WTC11 (cell line): ENCODE measurements around the gene CBFA2T3. TPM values are rescaled to one million over a fixed set of nuclear protein-coding genes. Genes with fewer than 3 reads are reported as not detected.

Experiments used
- ATAC-seq: fragments of 200-7000 bp; cut with Tn5 transposase; 2 replicates; pipeline ENCODE4 v1.10.0; 2021; ENCODE audit warnings: mild to moderate bottlenecking, moderate library complexity
- CTCF ChIA-PET: fragments of 300-600 bp; sonication (Branson Sonifier 250); formaldehyde crosslinking; loops from one replicate; lab custom pipeline; 2021; ENCODE audit warnings: antibody characterized with exemption; lab: Charles Lee
- POLR2A ChIA-PET: fragments of 350-600 bp; sonication (Branson Sonifier 250); formaldehyde crosslinking; loops from one replicate; lab custom pipeline; 2021; ENCODE audit warnings: antibody characterized with exemption; lab: Charles Lee
- DNase-seq: peaks from one replicate; pipeline ENCODE4 v3.0.0; 2021; ENCODE audit warnings: low spot score
- H3K27ac Mint-ChIP-seq: 2 replicates; pipeline ENCODE4 v1.8.0; 2021; ENCODE audit warnings: mixed read lengths
- H3K27me3 Mint-ChIP-seq: 2 replicates; pipeline ENCODE4 v1.8.0; 2021; ENCODE audit warnings: low read depth, mild to moderate bottlenecking, moderate library complexity, mixed read lengths
- H3K36me3 Mint-ChIP-seq: 2 replicates; pipeline ENCODE4 v1.8.0; 2021; ENCODE audit warnings: mixed read lengths
- H3K4me1 Mint-ChIP-seq: 2 replicates; pipeline ENCODE4 v1.8.0; 2022; ENCODE audit warnings: mixed read lengths
- H3K4me3 Mint-ChIP-seq: 2 replicates; pipeline ENCODE4 v1.8.0; 2021; ENCODE audit warnings: mild to moderate bottlenecking, moderate library complexity, mixed read lengths
- H3K9me3 Mint-ChIP-seq: 2 replicates; pipeline ENCODE4 v1.8.0; 2021; ENCODE audit warnings: mixed read lengths
- EMX1 ChIP-seq: fragments of 250-450 bp; sonication (Bioruptor Pico); IDR thresholded peaks from 2 replicates; pipeline ENCODE4 v1.8.0; 2021; ENCODE audit warnings: mild to moderate bottlenecking
- GABPB1 ChIP-seq: sonication (generic); formaldehyde crosslinking; IDR thresholded peaks from 2 replicates; pipeline ENCODE4 v1.8.1; 2023; ENCODE audit warnings: mild to moderate bottlenecking, missing genetic modification reagents
- GRHL2 ChIP-seq: fragments of 250-450 bp; sonication (Bioruptor Pico); IDR thresholded peaks from 2 replicates; pipeline ENCODE4 v1.8.0; 2022; ENCODE audit warnings: mild to moderate bottlenecking, moderate library complexity; ENCODE audit not compliant: insufficient replicate concordance, severe bottlenecking
- IRF2 ChIP-seq: sonication (generic); formaldehyde crosslinking; IDR thresholded peaks from 2 replicates; pipeline ENCODE4 v1.8.0; 2022; ENCODE audit warnings: low read depth, missing genetic modification reagents, borderline replicate concordance
- KAT7 ChIP-seq: sonication (generic); formaldehyde crosslinking; IDR thresholded peaks from 2 replicates; pipeline ENCODE4 v1.8.1; 2023; ENCODE audit warnings: missing genetic modification reagents, mild to moderate bottlenecking, borderline replicate concordance
- MAX ChIP-seq: sonication (generic); formaldehyde crosslinking; IDR thresholded peaks from 2 replicates; pipeline ENCODE4 v1.8.0; 2022; ENCODE audit warnings: mild to moderate bottlenecking, missing genetic modification reagents
- NFATC4 ChIP-seq: fragments of 250-450 bp; sonication (Bioruptor Pico); IDR thresholded peaks from 2 replicates; pipeline ENCODE4 v1.9.0; 2021; ENCODE audit warnings: mild to moderate bottlenecking
- PREB ChIP-seq: sonication (generic); formaldehyde crosslinking; IDR thresholded peaks from 2 replicates; pipeline ENCODE4 v1.8.1; 2022; ENCODE audit warnings: mild to moderate bottlenecking, missing genetic modification reagents, moderate library complexity, borderline replicate concordance
- SMAD3 ChIP-seq: sonication (generic); formaldehyde crosslinking; IDR thresholded peaks from 2 replicates; pipeline ENCODE4 v1.8.0; 2022; ENCODE audit warnings: missing genetic modification reagents, mild to moderate bottlenecking, borderline replicate concordance
- SP1 ChIP-seq: sonication (generic); formaldehyde crosslinking; conservative IDR thresholded peaks from 2 replicates; pipeline ENCODE4 v1.8.1; 2022; ENCODE audit warnings: missing genetic modification reagents
- TEAD4 ChIP-seq: sonication (generic); formaldehyde crosslinking; IDR thresholded peaks from 2 replicates; pipeline ENCODE4 v1.8.0; 2022; ENCODE audit warnings: mild to moderate bottlenecking, missing genetic modification reagents
- USF2 ChIP-seq: sonication (generic); formaldehyde crosslinking; IDR thresholded peaks from 2 replicates; pipeline ENCODE4 v1.8.1; 2023; ENCODE audit warnings: mild to moderate bottlenecking, missing genetic modification reagents, moderate library complexity
- ZBTB21 ChIP-seq: sonication (generic); formaldehyde crosslinking; IDR thresholded peaks from 2 replicates; pipeline ENCODE4 v1.8.1; 2023; ENCODE audit warnings: mild to moderate bottlenecking, missing genetic modification reagents, borderline replicate concordance
- ZNF281 ChIP-seq: sonication (generic); formaldehyde crosslinking; IDR thresholded peaks from 2 replicates; pipeline ENCODE4 v1.8.0; 2023; ENCODE audit warnings: mild to moderate bottlenecking, missing genetic modification reagents
- ZNF423 ChIP-seq: fragments of 250-450 bp; sonication (Bioruptor Pico); IDR thresholded peaks from 2 replicates; pipeline ENCODE4 v2.1.2; 2022; ENCODE audit warnings: mild to moderate bottlenecking, moderate library complexity
- total RNA-seq: library from RNA; stranded (reverse); gene quantifications from 3 replicates; pipeline ENCODE4 v1.2.3, GENCODE V29; 2021

The CBFA2T3 gene
- total RNA-seq, 1 experiment from 2014 or later = 2.6 TPM

- POLR2A ChIA-PET = no interaction called here
- no peak for ATAC-seq
- 0 out of 2 replicates have a peak, but pooled peaks cover 6% of the 10 kb centered on the region for H3K4me1 Mint-ChIP-seq
Measured at GRCh38 chr16:88979353-88980015, 2.5 kb upstream of the CBFA2T3 start.

GRCh38 chr16:88978608-88979346 lies 1.8 kb upstream of the CBFA2T3 start:
- Mint-ChIP-seq H3K27me3 (no peaks in the 10 kb centered on the region), H3K4me3 (no peak overlapping the region), H3K27ac (no peak overlapping the region), H3K4me1 (0 out of 2 replicates have a peak, but pooled peaks cover 6% of the 10 kb centered on the region)
- ChIA-PET CTCF (interaction anchor here (1.3 kb wide), 1 partner anchor 241 kb away, joined by 3 read pairs; no protein-coding TSS in a partner anchor), POLR2A (no interaction called here)
- no peak for TF ChIP-seq SMAD3
- TF ChIP-seq IRF2 (CRISPR knock-in tag) = no peak
- TF ChIP-seq, all 79 proteins: peak for 0
- no peaks in the 10 kb centered on the region for H3K36me3 Mint-ChIP-seq
- DNase-seq = no peak
- no peak for ATAC-seq
- H3K9me3 Mint-ChIP-seq = no peaks in the 10 kb centered on the region

More at GRCh38 chr16:88979353-88980015, 2.5 kb upstream of the CBFA2T3 start:
- Mint-ChIP-seq H3K36me3 (no peaks in the 10 kb centered on the region), H3K27ac (no peak overlapping the region), H3K27me3 (no peaks in the 10 kb centered on the region), H3K4me3 (no peak overlapping the region), H3K9me3 (no peaks in the 10 kb centered on the region)
- TF ChIP-seq ZBTB21 (CRISPR knock-in tag) (no peak), SP1 (CRISPR knock-in tag) (no peak), GABPB1 (CRISPR knock-in tag) (no peak), EMX1 (CRISPR knock-in tag) (no peak), GRHL2 (CRISPR knock-in tag) (no peak), ZNF281 (CRISPR knock-in tag) (no peak), TEAD4 (CRISPR knock-in tag) (no peak), PREB (CRISPR knock-in tag) (no peak), ZNF423 (CRISPR knock-in tag) (no peak), MAX (no peak), USF2 (CRISPR knock-in tag) (no peak), KAT7 (CRISPR knock-in tag) (no peak), NFATC4 (CRISPR knock-in tag) (no peak)
- no peak for DNase-seq
- CTCF ChIA-PET = interaction anchor here (1.3 kb wide), 1 partner anchor 242 kb away, joined by 3 read pairs; no protein-coding TSS in a partner anchor
